Activated T-cell treated with anti-CD3 and anti-CD28 coated beads for 48 hours (primary cell): ENCODE results near the gene RCOR1.
"Not testable (repeated sequence)": the region's sequence is repeated elsewhere in the genome, so short reads cannot be mapped to it uniquely, and the experiment has no call there.

Source experiments
- DNase-seq: peaks from one replicate; pipeline ENCODE4 v3.0.0-alpha.2; 2020; ENCODE audit warnings: low read depth

Gene RCOR1

GRCh38 chr14:102593061-102593824, 794 bp downstream of the RCOR1 start:
- peak; percentile 48 for DNase-seq

- no peak for DNase-seq
Observed at GRCh38 chr14:102593825-102594137, 1.3 kb downstream of the RCOR1 start.

GRCh38 chr14:102594514-102595175, 2.2 kb downstream of the RCOR1 start:
- DNase-seq = peak; percentile 53

GRCh38 chr14:102601378-102601925, 9.0 kb downstream of the RCOR1 start:
- DNase-seq = no peak

- no peak for DNase-seq
Observed at GRCh38 chr14:102602421-102603292, 10.2 kb downstream of the RCOR1 start.

- no peak for DNase-seq
Observed at GRCh38 chr14:102603293-102603907, 11.0 kb downstream of the RCOR1 start.

- no peak for DNase-seq
Observed at GRCh38 chr14:102604183-102604582, 11.7 kb downstream of the RCOR1 start.

- DNase-seq = no peak
Observed at GRCh38 chr14:102605029-102605428, 12.6 kb downstream of the RCOR1 start.

GRCh38 chr14:102606296-102606695, 13.8 kb downstream of the RCOR1 start:
- DNase-seq = no peak

- no peak for DNase-seq
Observed at GRCh38 chr14:102608064-102608446, 15.6 kb downstream of the RCOR1 start.

GRCh38 chr14:102610968-102611811, 18.7 kb downstream of the RCOR1 start:
- DNase-seq = no peak

GRCh38 chr14:102616318-102616717, 23.9 kb downstream of the RCOR1 start:
- no peak for DNase-seq

- no peak for DNase-seq
Observed at GRCh38 chr14:102616799-102617198, 24.4 kb downstream of the RCOR1 start.

GRCh38 chr14:102619012-102619411, 26.6 kb downstream of the RCOR1 start:
- DNase-seq = not testable (repeated sequence)

- no peak for DNase-seq
Observed at GRCh38 chr14:102620413-102620812, 28.0 kb downstream of the RCOR1 start.

GRCh38 chr14:102622262-102622885, 29.9 kb downstream of the RCOR1 start:
- no peak for DNase-seq

- no peak for DNase-seq
Observed at GRCh38 chr14:102624666-102625065, 32.2 kb downstream of the RCOR1 start.

- no peak for DNase-seq
Observed at GRCh38 chr14:102625564-102626296, 33.3 kb downstream of the RCOR1 start.

- DNase-seq = no peak
Observed at GRCh38 chr14:102626530-102626929, 34.1 kb downstream of the RCOR1 start.

GRCh38 chr14:102629011-102629444, 36.6 kb downstream of the RCOR1 start:
- no peak for DNase-seq
